Activated B cell treated with CpG ODN at 0.5 μM for 24 hours (primary cell): ENCODE results near the gene IL18RAP. TPM values are rescaled to one million over a fixed set of nuclear protein-coding genes. Genes with fewer than 3 reads are reported as not detected.

Experiments
- ATAC-seq: fragments of 200-7000 bp; cut with Tn5 transposase; one replicate; pipeline ENCODE4 v1.10.0; 2021; ENCODE audit warnings: low read depth, mild to moderate bottlenecking, moderate library complexity
- CTCF ChIA-PET: fragments of 350-600 bp; sonication (Branson Sonifier 250); formaldehyde crosslinking; loops from one replicate; lab custom pipeline; 2021; ENCODE audit warnings: antibody characterized with exemption; lab: Charles Lee
- POLR2A ChIA-PET: fragments of 350-600 bp; sonication (Branson Sonifier 250); formaldehyde crosslinking; loops from one replicate; lab custom pipeline; 2021; ENCODE audit warnings: antibody characterized with exemption; lab: Charles Lee
- DNase-seq: peaks from one replicate; pipeline ENCODE4 v3.0.0; 2022
- H3K27ac Mint-ChIP-seq: one replicate; pipeline ENCODE4 v1.8.0; 2020; ENCODE audit warnings: mixed read lengths
- H3K27me3 Mint-ChIP-seq: one replicate; pipeline ENCODE4 v1.8.0; 2021; ENCODE audit warnings: mixed read lengths
- H3K36me3 Mint-ChIP-seq: one replicate; pipeline ENCODE4 v1.8.0; 2021; ENCODE audit warnings: low read depth, mixed read lengths
- H3K4me1 Mint-ChIP-seq: one replicate; pipeline ENCODE4 v1.8.0; 2021; ENCODE audit warnings: mixed read lengths
- H3K4me3 Mint-ChIP-seq: one replicate; pipeline ENCODE4 v1.8.0; 2020; ENCODE audit warnings: mild to moderate bottlenecking, mixed read lengths
- H3K9me3 Mint-ChIP-seq: one replicate; pipeline ENCODE4 v1.8.0; 2020; ENCODE audit warnings: mixed read lengths
- CTCF ChIP-seq: fragments of 200-600 bp; IDR thresholded peaks from one replicate; pipeline ENCODE4 v1.8.0; 2022; ENCODE audit warnings: antibody characterized with exemption, mild to moderate bottlenecking
- intact Hi-C: fragments of 100-400 bp; cut with micrococcal nuclease; formaldehyde crosslinking; loops from one replicate; pipeline ENCODE4 v1.15.1; 2024
- total RNA-seq: library from RNA; stranded (reverse); gene quantifications from 2 replicates; pipeline ENCODE4 v1.2.3, GENCODE V29; 2022

The IL18RAP gene
- total RNA-seq, 1 donor from 2014 or later = 0.98 TPM

DNA sequence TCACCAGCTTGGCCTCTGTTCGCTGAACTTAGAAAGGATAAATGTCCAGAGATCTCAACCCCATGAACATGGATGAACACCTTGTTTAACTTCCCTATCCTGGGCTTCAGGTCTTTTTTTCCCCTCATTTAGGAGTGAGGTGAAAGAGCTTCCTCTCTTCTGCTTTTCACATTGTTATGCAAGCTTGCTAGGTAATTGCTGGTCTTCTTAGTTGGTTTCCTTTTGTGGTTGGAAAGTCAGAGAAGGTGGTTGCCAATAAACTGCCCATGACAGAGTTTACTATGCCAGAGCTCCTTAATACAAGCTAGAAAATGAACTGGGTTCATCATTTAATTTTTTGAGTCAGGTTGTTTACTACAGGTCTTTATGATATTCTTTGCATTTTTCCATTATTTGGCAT is 66.7 kb downstream of the IL18RAP start:
- H3K27ac Mint-ChIP-seq = no peak overlapping the region
- no peak overlapping the region for H3K4me3 Mint-ChIP-seq
- ATAC-seq (no peak), DNase-seq (no peak)
- TF ChIP-seq CTCF = no peak
- H3K27me3 Mint-ChIP-seq = peaks cover 12% of the 10 kb centered on the region
- POLR2A ChIA-PET = no interaction called here
- H3K4me1 Mint-ChIP-seq = no peaks in the 10 kb centered on the region
- intact Hi-C loops = no loop called here
- H3K9me3 Mint-ChIP-seq = peaks cover 9% of the 10 kb centered on the region
- no peaks in the 10 kb centered on the region for H3K36me3 Mint-ChIP-seq
- CTCF ChIA-PET = interaction anchor here (1.8 kb wide), 1 partner anchor 16 kb away, joined by 5 read pairs; the partner anchor contains the start of gene SLC9A4

DNA sequence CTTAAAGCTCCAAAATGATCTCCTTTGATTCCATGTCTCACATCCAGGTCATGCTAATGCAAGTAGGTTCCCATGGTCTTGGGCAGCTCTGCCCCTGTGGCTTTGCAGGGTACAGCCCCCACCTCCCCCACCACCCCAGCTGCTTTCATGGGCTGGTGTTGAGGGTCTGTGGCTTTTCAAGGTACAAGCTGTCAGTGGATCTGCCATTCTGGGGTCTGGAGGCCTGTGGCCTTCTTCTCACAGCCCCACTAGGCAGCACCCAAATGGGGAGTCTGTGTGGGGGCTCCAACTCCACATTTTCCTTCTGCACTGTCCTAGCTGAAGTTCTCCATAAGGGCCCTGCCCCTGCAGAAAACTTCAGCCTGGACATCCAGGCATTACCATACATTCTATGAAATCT is 69.0 kb downstream of the IL18RAP start:
- POLR2A ChIA-PET = no interaction called here
- Mint-ChIP-seq H3K27me3 (peaks cover 4% of the 10 kb centered on the region), H3K4me3 (no peak overlapping the region), H3K4me1 (no peaks in the 10 kb centered on the region), H3K36me3 (no peaks in the 10 kb centered on the region), H3K27ac (no peak overlapping the region), H3K9me3 (peaks cover 11% of the 10 kb centered on the region)
- CTCF ChIA-PET = no interaction called here
- no peak for ATAC-seq
- no peak for TF ChIP-seq CTCF
- no peak for DNase-seq
- intact Hi-C loops = no loop called here

DNA sequence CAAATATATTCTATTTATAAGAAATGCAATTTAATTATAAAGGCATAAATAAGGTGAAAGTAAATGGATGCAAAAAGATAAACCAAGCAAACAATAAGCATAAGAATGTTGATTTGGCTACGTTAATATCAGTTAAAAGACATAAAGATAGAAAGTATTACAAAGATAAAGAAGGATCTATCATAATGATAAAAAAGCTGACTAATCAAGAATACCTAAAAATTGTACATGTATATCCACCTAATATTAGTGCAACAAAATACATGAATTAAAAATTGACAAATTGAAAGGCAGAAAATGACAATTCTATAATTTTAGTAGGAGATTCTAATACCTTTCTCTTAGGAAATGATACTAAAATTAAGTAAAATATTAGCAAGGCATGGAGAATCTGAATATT is 71.6 kb downstream of the IL18RAP start:
- H3K9me3 Mint-ChIP-seq = peaks cover 14% of the 10 kb centered on the region

GRCh38 chr2:102498414-102498813 is 75.5 kb downstream of the IL18RAP start:
- intact Hi-C loops = no loop called here
- Mint-ChIP-seq H3K9me3 (peaks cover 9% of the 10 kb centered on the region), H3K36me3 (no peaks in the 10 kb centered on the region), H3K27me3 (peaks cover 3% of the 10 kb centered on the region), H3K4me3 (no peak overlapping the region), H3K4me1 (peaks cover 12% of the 10 kb centered on the region), H3K27ac (no peak overlapping the region)
- ChIA-PET CTCF (no interaction called here), POLR2A (interaction anchor here (0.7 kb wide), 1 partner anchor 10 kb away, joined by 3 read pairs; no protein-coding TSS in a partner anchor)
- ATAC-seq (no peak), DNase-seq (no peak)
- no peak for TF ChIP-seq CTCF

More for the DNA sequence above, 71.6 kb downstream of the IL18RAP start:
- no peak for ATAC-seq
- Mint-ChIP-seq H3K4me1 (peaks cover 12% of the 10 kb centered on the region), H3K4me3 (no peak overlapping the region), H3K27ac (no peak overlapping the region), H3K36me3 (no peaks in the 10 kb centered on the region), H3K27me3 (no peaks in the 10 kb centered on the region)
- intact Hi-C loops = no loop called here
- TF ChIP-seq CTCF = no peak
- ChIA-PET POLR2A (no interaction called here), CTCF (no interaction called here)
- no peak for DNase-seq

DNA sequence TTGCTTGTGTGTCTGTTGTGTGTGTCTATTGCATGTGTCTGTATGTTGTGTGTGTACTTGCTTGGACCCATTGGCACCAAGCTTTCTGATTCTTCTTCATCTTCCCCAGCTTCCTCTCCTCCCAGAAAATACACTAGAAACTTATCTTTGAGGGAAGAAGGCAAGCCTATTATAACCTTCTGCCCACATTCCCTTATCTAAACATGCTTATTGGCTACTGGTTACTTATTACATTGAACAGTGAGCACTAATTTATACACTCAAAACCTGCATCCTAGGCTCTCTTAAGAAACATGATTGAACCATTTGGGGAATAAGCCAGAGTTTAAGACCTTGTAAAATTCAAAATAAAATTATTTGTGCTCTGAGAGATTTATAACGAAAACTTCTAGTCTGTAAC is 76.6 kb downstream of the IL18RAP start:
- ATAC-seq = no peak
- Mint-ChIP-seq H3K4me3 (no peak overlapping the region), H3K27me3 (peaks cover 6% of the 10 kb centered on the region), H3K9me3 (peaks cover 5% of the 10 kb centered on the region), H3K4me1 (peaks cover 12% of the 10 kb centered on the region), H3K27ac (no peak overlapping the region), H3K36me3 (no peaks in the 10 kb centered on the region)
- no peak for TF ChIP-seq CTCF
- intact Hi-C loops = no loop called here
- ChIA-PET POLR2A (no interaction called here), CTCF (no interaction called here)
- no peak for DNase-seq

Other genes with a start within 250 kb of the IL18RAP start
- gene IL1RL2, start 236.1 kb upstream of the IL18RAP start, total RNA-seq = not detected in 2 replicates
- not detected in 2 replicates for gene IL1RL1, start 111.6 kb upstream of the IL18RAP start, total RNA-seq
- 1.7 and 2.2 TPM in 2 replicates for gene IL18R1, start 67.4 kb upstream of the IL18RAP start, total RNA-seq
- gene SLC9A4, start 50.1 kb downstream of the IL18RAP start, total RNA-seq = 0.05 and 0.11 TPM in 2 replicates
- gene SLC9A2, start 196.4 kb downstream of the IL18RAP start, total RNA-seq = not detected in 2 replicates